KMS-11 (cell line): Measurements from ENCODE around the gene UBE2M.

ENCODE experiments used
- H2AFZ ChIP-seq: fragments of 200-600 bp; sonication (generic); 2 replicates; pipeline ENCODE4 v1.6.1; 2016; ENCODE audit warnings: antibody characterized with exemption, mixed run types, low read depth
- H3K27ac ChIP-seq: fragments of 200-600 bp; sonication (generic); 2 replicates; pipeline ENCODE4 v1.6.1; 2016; ENCODE audit warnings: mild to moderate bottlenecking, mixed run types
- H3K27me3 ChIP-seq: fragments of 200-600 bp; sonication (generic); 2 replicates; pipeline ENCODE4 v1.6.1; 2017; ENCODE audit warnings: mild to moderate bottlenecking, low read depth, mixed run types, moderate library complexity; ENCODE audit not compliant: insufficient read depth
- H3K36me3 ChIP-seq: fragments of 200-600 bp; sonication (generic); 2 replicates; pipeline ENCODE4 v1.6.1; 2017; ENCODE audit warnings: mild to moderate bottlenecking, mixed run types; ENCODE audit not compliant: insufficient read depth
- H3K4me1 ChIP-seq: fragments of 200-600 bp; sonication (generic); 2 replicates; pipeline ENCODE4 v1.6.1; 2016; ENCODE audit warnings: mild to moderate bottlenecking, low read depth, mixed run types; ENCODE audit not compliant: poor library complexity, severe bottlenecking
- H3K4me2 ChIP-seq: fragments of 200-600 bp; sonication (generic); 2 replicates; pipeline ENCODE4 v1.7.0; 2016; ENCODE audit warnings: mild to moderate bottlenecking, mixed run types
- H3K4me3 ChIP-seq: fragments of 200-600 bp; sonication (generic); IDR thresholded peaks from 2 replicates; pipeline ENCODE4 v1.6.1; 2017; ENCODE audit warnings: low read depth, low read length, mixed read lengths; ENCODE audit not compliant: insufficient read depth
- H3K79me2 ChIP-seq: fragments of 200-600 bp; sonication (generic); 2 replicates; pipeline ENCODE4 v1.6.1; 2016; ENCODE audit warnings: low read depth, mixed run types; ENCODE audit not compliant: insufficient read depth
- H3K9ac ChIP-seq: fragments of 200-600 bp; sonication (generic); 2 replicates; pipeline ENCODE4 v1.6.1; 2016; ENCODE audit warnings: mild to moderate bottlenecking, mixed run types
- H4K20me1 ChIP-seq: fragments of 200-600 bp; sonication (generic); 2 replicates; pipeline ENCODE4 v1.6.1; 2016; ENCODE audit warnings: mild to moderate bottlenecking, mixed run types; ENCODE audit not compliant: insufficient read depth
- CTCF ChIP-seq: fragments of 200-600 bp; sonication (generic); conservative IDR thresholded peaks from 2 replicates; pipeline ENCODE4 v1.6.1; 2017; ENCODE audit warnings: low read depth, mild to moderate bottlenecking, antibody characterized with exemption, low read length, moderate library complexity, mixed read lengths

UBE2M gene

GRCh38 chr19:58570770-58571574 lies 12.6 kb upstream of the UBE2M start:
- no peak overlapping the region for H3K4me2 ChIP-seq
- H3K27ac ChIP-seq = no peak overlapping the region

GRCh38 chr19:58569943-58570670 lies 11.7 kb upstream of the UBE2M start:
- no peaks in the 10 kb centered on the region for H3K36me3 ChIP-seq
- no peak overlapping the region for H3K4me3 ChIP-seq
- no peak overlapping the region for H2AFZ ChIP-seq
- no peak overlapping the region for H3K27ac ChIP-seq
- peaks cover 17% of the 10 kb centered on the region for H3K4me1 ChIP-seq
- no peaks in the 10 kb centered on the region for H3K27me3 ChIP-seq
- no peaks in the 10 kb centered on the region for H4K20me1 ChIP-seq
- no peak for TF ChIP-seq CTCF
- no peaks in the 10 kb centered on the region for H3K79me2 ChIP-seq
- H3K9ac ChIP-seq = no peak overlapping the region
- H3K4me2 ChIP-seq = no peak overlapping the region

More at GRCh38 chr19:58570770-58571574, 12.6 kb upstream of the UBE2M start:
- no peak for TF ChIP-seq CTCF
- Histone ChIP-seq H3K36me3 (no peaks in the 10 kb centered on the region), H3K79me2 (no peaks in the 10 kb centered on the region), H4K20me1 (no peaks in the 10 kb centered on the region), H3K4me3 (no peak overlapping the region), H3K4me1 (peaks cover 17% of the 10 kb centered on the region), H3K27me3 (no peaks in the 10 kb centered on the region), H2AFZ (no peak overlapping the region), H3K9ac (no peak overlapping the region)

- Histone ChIP-seq H3K79me2 (no peaks in the 10 kb centered on the region), H3K36me3 (no peaks in the 10 kb centered on the region), H2AFZ (no peak overlapping the region), H3K4me3 (no peak overlapping the region), H3K27me3 (no peaks in the 10 kb centered on the region), H4K20me1 (no peaks in the 10 kb centered on the region), H3K4me2 (no peak overlapping the region), H3K27ac (no peak overlapping the region), H3K9ac (no peak overlapping the region), H3K4me1 (peaks cover 13% of the 10 kb centered on the region)
- no peak for TF ChIP-seq CTCF
These were observed 11.0 kb upstream of the UBE2M start for GRCh38 chr19:58569191-58569942.

- no peak for TF ChIP-seq CTCF
- H3K4me2 ChIP-seq = no peak overlapping the region
- no peak overlapping the region for H3K27ac ChIP-seq
- no peaks in the 10 kb centered on the region for H3K79me2 ChIP-seq
- no peak overlapping the region for H3K4me3 ChIP-seq
- H4K20me1 ChIP-seq = no peaks in the 10 kb centered on the region
- H3K4me1 ChIP-seq = peaks cover 6% of the 10 kb centered on the region
- no peak overlapping the region for H2AFZ ChIP-seq
- H3K36me3 ChIP-seq = no peaks in the 10 kb centered on the region
- no peak overlapping the region for H3K9ac ChIP-seq
- H3K27me3 ChIP-seq = no peaks in the 10 kb centered on the region
These were observed 10.2 kb upstream of the UBE2M start for GRCh38 chr19:58568453-58569130.
